Measurements from ENCODE around the gene VPREB3. TPM values are rescaled to one million over a fixed set of nuclear protein-coding genes. Genes with fewer than 3 reads are reported as not detected.
"Not testable (repeated sequence)": the region's sequence is repeated elsewhere in the genome, so short reads cannot be mapped to it uniquely, and the experiment has no call there.

Gene VPREB3
- total RNA-seq, 1 experiment from 2014 or later: 0.88 TPM

DNA sequence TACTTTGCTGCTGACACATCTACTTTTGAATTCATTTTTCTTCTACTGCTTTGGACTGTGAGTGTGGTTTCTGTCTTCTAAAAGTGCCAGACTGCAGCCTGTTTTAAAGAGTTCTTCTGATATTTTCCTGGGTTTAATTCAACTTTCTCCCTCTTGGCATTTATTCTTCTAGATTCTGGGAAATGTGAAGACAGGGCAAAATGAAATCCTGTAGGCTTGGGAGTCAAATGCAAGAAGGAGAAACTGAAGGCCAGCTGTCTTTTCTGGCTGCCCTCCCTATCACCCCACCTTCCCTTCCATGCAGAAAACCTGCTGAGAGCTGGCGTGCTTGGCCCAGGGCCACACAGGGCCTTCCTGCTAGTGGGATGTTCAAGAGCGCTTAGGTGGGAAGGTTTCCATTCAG is 10.9 kb downstream of the VPREB3 start:
- Histone ChIP-seq H3K36me3 (ENCODE audit: insufficient read depth, low read length, poor library complexity, severe bottlenecking) (peaks cover 34% of the 10 kb centered on the region), H3K4me1 (ENCODE audit: insufficient read depth, low read length, poor library complexity, severe bottlenecking) (no peaks in the 10 kb centered on the region), H3K9me3 (ENCODE audit: low read depth, low read length, poor library complexity, severe bottlenecking) (no peaks in the 10 kb centered on the region), H3K4me3 (ENCODE audit: low read depth, low read length, poor library complexity, severe bottlenecking) (no peak overlapping the region), H3K27me3 (replicated peaks; ENCODE audit: insufficient read depth, low read depth, low read length, poor library complexity) (no peaks in the 10 kb centered on the region), H3K27ac (ENCODE audit: low read depth, low read length, poor library complexity, severe bottlenecking) (no peak overlapping the region)
- CTCF ChIA-PET: no interaction called here
- POLR2A ChIA-PET (ENCODE audit: low non-redundant PET): no interaction called here
- intact Hi-C loops (cut with micrococcal nuclease; ENCODE audit: unreplicated experiment): no loop called here
- TF ChIP-seq, protein P1, sequence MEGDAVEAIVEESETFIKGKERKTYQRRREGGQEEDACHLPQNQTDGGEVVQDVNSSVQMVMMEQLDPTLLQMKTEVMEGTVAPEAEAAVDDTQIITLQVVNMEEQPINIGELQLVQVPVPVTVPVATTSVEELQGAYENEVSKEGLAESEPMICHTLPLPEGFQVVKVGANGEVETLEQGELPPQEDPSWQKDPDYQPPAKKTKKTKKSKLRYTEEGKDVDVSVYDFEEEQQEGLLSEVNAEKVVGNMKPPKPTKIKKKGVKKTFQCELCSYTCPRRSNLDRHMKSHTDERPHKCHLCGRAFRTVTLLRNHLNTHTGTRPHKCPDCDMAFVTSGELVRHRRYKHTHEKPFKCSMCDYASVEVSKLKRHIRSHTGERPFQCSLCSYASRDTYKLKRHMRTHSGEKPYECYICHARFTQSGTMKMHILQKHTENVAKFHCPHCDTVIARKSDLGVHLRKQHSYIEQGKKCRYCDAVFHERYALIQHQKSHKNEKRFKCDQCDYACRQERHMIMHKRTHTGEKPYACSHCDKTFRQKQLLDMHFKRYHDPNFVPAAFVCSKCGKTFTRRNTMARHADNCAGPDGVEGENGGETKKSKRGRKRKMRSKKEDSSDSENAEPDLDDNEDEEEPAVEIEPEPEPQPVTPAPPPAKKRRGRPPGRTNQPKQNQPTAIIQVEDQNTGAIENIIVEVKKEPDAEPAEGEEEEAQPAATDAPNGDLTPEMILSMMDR (conservative IDR thresholded peaks at IDR 0.05; ENCODE audit: low read depth, low read length): no peak
- no peak for TF ChIP-seq EZH2 (IDR thresholded peaks at IDR 0.05; ENCODE audit: borderline replicate concordance, low read depth, low read length, poor library complexity, severe bottlenecking)
- BruUV-seq (replicated peaks): no TSS peak
- no peak for DNase-seq (ENCODE audit: low spot score)

DNA sequence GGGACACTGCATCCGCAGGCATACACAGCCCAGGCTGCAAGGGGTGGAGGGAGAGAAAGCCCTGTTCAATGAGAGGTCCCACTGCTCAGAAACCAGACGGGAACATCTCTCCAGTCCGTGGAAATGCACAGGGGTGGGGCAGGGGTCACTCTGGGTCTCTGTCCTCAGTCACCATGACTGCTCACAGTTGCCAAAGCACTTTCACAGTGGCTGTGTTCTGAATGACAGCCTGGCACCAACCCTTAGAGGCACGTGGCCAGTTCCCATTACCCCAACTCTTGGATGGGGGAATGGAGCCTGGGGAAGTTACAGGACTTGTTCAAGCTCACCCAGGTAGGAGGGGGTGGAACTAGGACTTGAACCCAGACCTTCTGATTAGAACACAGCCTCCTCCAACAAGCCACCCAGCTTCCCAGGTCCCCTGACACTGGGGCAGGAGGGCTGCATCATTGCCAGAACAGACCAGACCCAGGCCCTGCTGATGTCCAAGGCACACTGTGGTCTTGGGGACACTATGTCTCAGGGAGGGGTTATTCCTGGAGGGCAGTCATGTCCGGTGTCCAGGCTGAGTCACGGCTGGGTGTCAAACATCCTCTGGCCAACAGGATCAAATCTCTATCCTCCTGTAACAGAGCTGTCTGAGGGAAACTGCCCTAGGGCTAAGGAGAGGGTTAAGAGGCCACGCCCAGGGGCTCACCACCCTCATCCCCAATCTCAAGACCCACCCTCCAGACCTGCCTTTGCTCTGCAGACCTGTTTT is 11.5 kb downstream of the VPREB3 start:
- Histone ChIP-seq H3K4me1 (ENCODE audit: insufficient read depth, low read length, poor library complexity, severe bottlenecking) (no peaks in the 10 kb centered on the region), H3K4me3 (ENCODE audit: low read depth, low read length, poor library complexity, severe bottlenecking) (no peak overlapping the region), H3K36me3 (ENCODE audit: insufficient read depth, low read length, poor library complexity, severe bottlenecking) (peaks cover 34% of the 10 kb centered on the region), H3K9me3 (ENCODE audit: low read depth, low read length, poor library complexity, severe bottlenecking) (no peaks in the 10 kb centered on the region), H3K27ac (ENCODE audit: low read depth, low read length, poor library complexity, severe bottlenecking) (no peak overlapping the region), H3K27me3 (replicated peaks; ENCODE audit: insufficient read depth, low read depth, low read length, poor library complexity) (no peaks in the 10 kb centered on the region)
- no peak for TF ChIP-seq EZH2 (IDR thresholded peaks at IDR 0.05; ENCODE audit: borderline replicate concordance, low read depth, low read length, poor library complexity, severe bottlenecking)
- TF ChIP-seq, protein P1 (conservative IDR thresholded peaks at IDR 0.05; ENCODE audit: low read depth, low read length): no peak
- POLR2A ChIA-PET (ENCODE audit: low non-redundant PET): no interaction called here
- intact Hi-C loops (cut with micrococcal nuclease; ENCODE audit: unreplicated experiment): no loop called here
- no TSS peak for BruUV-seq (replicated peaks)
- CTCF ChIA-PET: interaction anchor here (0.6 kb wide), 1 partner anchor 580 kb away, joined by 5 read pairs; no protein-coding TSS in a partner anchor
- no peak for DNase-seq (ENCODE audit: low spot score)

DNA sequence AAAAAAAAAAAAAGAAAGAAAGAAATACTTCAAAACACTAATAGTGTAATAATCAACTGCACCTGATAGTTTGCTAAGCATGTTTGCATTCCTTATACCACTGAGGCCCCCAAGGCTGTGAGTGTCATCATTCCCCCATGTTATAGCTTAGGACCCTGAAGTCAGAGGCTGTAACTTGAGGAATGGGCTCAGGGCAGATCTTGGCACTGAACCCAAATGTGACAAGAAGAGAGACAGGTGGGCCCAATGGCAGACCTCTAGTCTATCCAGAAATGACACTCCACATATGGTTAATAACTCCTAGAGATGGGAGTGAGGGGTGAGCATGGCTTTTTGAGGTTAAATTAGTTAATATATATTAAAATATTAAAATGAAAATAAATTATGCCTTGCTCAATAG is 16.5 kb downstream of the VPREB3 start:
- POLR2A ChIA-PET (ENCODE audit: low non-redundant PET): no interaction called here
- CTCF ChIA-PET: interaction anchor here (0.7 kb wide), 1 partner anchor 111 kb away, joined by 4 read pairs; no protein-coding TSS in a partner anchor
- Histone ChIP-seq H3K27ac (ENCODE audit: low read depth, low read length, poor library complexity, severe bottlenecking) (no peak overlapping the region), H3K9me3 (ENCODE audit: low read depth, low read length, poor library complexity, severe bottlenecking) (no peaks in the 10 kb centered on the region), H3K36me3 (ENCODE audit: insufficient read depth, low read length, poor library complexity, severe bottlenecking) (peaks cover 8% of the 10 kb centered on the region), H3K4me1 (ENCODE audit: insufficient read depth, low read length, poor library complexity, severe bottlenecking) (no peaks in the 10 kb centered on the region), H3K27me3 (replicated peaks; ENCODE audit: insufficient read depth, low read depth, low read length, poor library complexity) (no peaks in the 10 kb centered on the region), H3K4me3 (ENCODE audit: low read depth, low read length, poor library complexity, severe bottlenecking) (no peak overlapping the region)
- intact Hi-C loops (cut with micrococcal nuclease; ENCODE audit: unreplicated experiment): no loop called here
- no TSS peak for BruUV-seq (replicated peaks)
- TF ChIP-seq, protein P1 (conservative IDR thresholded peaks at IDR 0.05; ENCODE audit: low read depth, low read length): no peak
- TF ChIP-seq EZH2 (IDR thresholded peaks at IDR 0.05; ENCODE audit: borderline replicate concordance, low read depth, low read length, poor library complexity, severe bottlenecking): no peak
- DNase-seq (ENCODE audit: low spot score): no peak

DNA sequence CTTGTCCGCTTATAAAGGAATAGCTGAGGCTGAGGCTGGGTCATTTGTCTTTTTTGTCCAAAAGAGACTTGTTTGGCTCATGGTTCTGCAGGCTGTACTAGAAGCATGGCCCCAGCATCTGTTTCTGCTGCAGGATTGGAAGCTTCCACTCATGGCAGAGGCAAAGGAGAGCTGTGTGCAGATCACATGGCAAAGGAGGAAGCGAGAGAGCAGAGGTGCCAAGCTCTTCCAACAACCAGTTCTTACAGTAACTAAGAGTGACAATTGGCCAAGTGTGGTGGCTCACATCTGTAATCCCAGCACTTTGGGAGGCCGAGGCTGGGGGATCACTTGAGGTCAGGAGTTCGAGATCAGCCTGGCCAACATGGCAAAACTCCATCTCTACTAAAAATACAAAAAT is 26.1 kb downstream of the VPREB3 start:
- CTCF ChIA-PET; H3K9me3 ChIP-seq (ENCODE audit: low read depth, low read length, poor library complexity, severe bottlenecking); POLR2A ChIA-PET (ENCODE audit: low non-redundant PET): not testable (repeated sequence)

More for the DNA sequence above, 26.1 kb downstream of the VPREB3 start:
- H3K4me3 ChIP-seq (ENCODE audit: low read depth, low read length, poor library complexity, severe bottlenecking); H3K4me1 ChIP-seq (ENCODE audit: insufficient read depth, low read length, poor library complexity, severe bottlenecking); intact Hi-C loops (cut with micrococcal nuclease; ENCODE audit: unreplicated experiment); H3K27me3 ChIP-seq (replicated peaks; ENCODE audit: insufficient read depth, low read depth, low read length, poor library complexity); BruUV-seq (replicated peaks); H3K27ac ChIP-seq (ENCODE audit: low read depth, low read length, poor library complexity, severe bottlenecking); H3K36me3 ChIP-seq (ENCODE audit: insufficient read depth, low read length, poor library complexity, severe bottlenecking); DNase-seq (ENCODE audit: low spot score): not testable (repeated sequence)

Measured in A673 (cell line).